B cell (primary cell): Measurements from ENCODE around the gene DNAJC24. TPM values are rescaled to one million over a fixed set of nuclear protein-coding genes. Genes with fewer than 3 reads are reported as not detected.

Experiments used
- ATAC-seq: fragments of 200-7000 bp; cut with Tn5 transposase; one replicate; pipeline ENCODE4 v1.10.0; 2021; ENCODE audit warnings: low read depth, mild to moderate bottlenecking, moderate number of reproducible peaks, moderate library complexity
- CTCF ChIA-PET: fragments of 350-600 bp; sonication (Branson Sonifier 250); formaldehyde crosslinking; loops from one replicate; lab custom pipeline; 2021; ENCODE audit warnings: antibody characterized with exemption, inconsistent platforms; lab: Charles Lee
- POLR2A ChIA-PET: fragments of 350-600 bp; sonication (Branson Sonifier 250); formaldehyde crosslinking; loops from one replicate; lab custom pipeline; 2021; ENCODE audit warnings: antibody characterized with exemption; lab: Charles Lee
- DNase-seq: peaks from one replicate; pipeline ENCODE4 v3.0.0; 2013
- H2AFZ ChIP-seq: 2 replicates; pipeline ENCODE4 v1.6.1; 2012; ENCODE audit warnings: mild to moderate bottlenecking, low read depth, low read length; ENCODE audit not compliant: insufficient read depth, poor library complexity, severe bottlenecking
- H3K27ac ChIP-seq, 2 donors: 1 replicate in 1 of 2; 2 replicates in 1 of 2; pipeline ENCODE4 v1.5.1; 2012 to 2013; ENCODE audit warnings: low read length in 2 of 2, mild to moderate bottlenecking in 2 of 2, moderate library complexity in 1 of 2
- H3K27me3 ChIP-seq, 4 experiments: fragments of 200-600 bp in 1 of 4; sonication (generic) in 1 of 4; replicated peaks in 1 of 4; 1 replicate in 2 of 4; 2 replicates in 2 of 4; pipeline versions ENCODE4 v1.6.1 to v1.7.0; 2013 to 2016; ENCODE audit warnings: low read length in 3 of 4, mild to moderate bottlenecking in 2 of 4, mixed read lengths in 1 of 4, moderate library complexity in 1 of 4; ENCODE audit not compliant: insufficient read depth in 4 of 4, control insufficient read depth in 3 of 4; ENCODE audit errors: control extremely low read depth in 1 of 4
- H3K36me3 ChIP-seq, 2 experiments: replicated peaks in 1 of 2; 1 replicate in 1 of 2; 2 replicates in 1 of 2; pipeline versions ENCODE4 v1.6.1 to v1.7.1; 2013; ENCODE audit warnings: low read length in 1 of 2; ENCODE audit not compliant: insufficient read depth in 2 of 2, control insufficient read depth in 1 of 2; ENCODE audit errors: control extremely low read depth in 1 of 2, extremely low read depth in 1 of 2
- H3K4me1 ChIP-seq, 2 donors: fragments of 200-600 bp in 1 of 2; sonication (generic) in 1 of 2; 1 replicate in 1 of 2; 2 replicates in 1 of 2; pipeline versions ENCODE4 v1.5.1 to v1.6.1; 2013 to 2017; ENCODE audit warnings: low read length in 2 of 2; ENCODE audit not compliant: control insufficient read depth in 2 of 2, insufficient read depth in 2 of 2
- H3K4me2 ChIP-seq: replicated peaks from 2 replicates; pipeline ENCODE3; 2012; ENCODE audit warnings: mild to moderate bottlenecking, low read depth, low read length; ENCODE audit not compliant: poor library complexity, severe bottlenecking
- H3K4me3 ChIP-seq, 5 experiments: fragments of 200-600 bp in 1 of 5; sonication (generic) in 1 of 5; 1 replicate in 3 of 5; 2 replicates in 2 of 5; pipeline versions ENCODE4 v1.5.1 to v1.7.0; 2011 to 2016; ENCODE audit warnings: low read length in 4 of 5, mild to moderate bottlenecking in 4 of 5, low read depth in 2 of 5, control low read depth in 1 of 5, moderate library complexity in 1 of 5; ENCODE audit not compliant: insufficient read depth in 1 of 5; ENCODE audit errors: control extremely low read depth in 1 of 5, extremely low read depth in 1 of 5
- H3K79me2 ChIP-seq: fragments of 200-600 bp; sonication (generic); one replicate; pipeline ENCODE4 v1.6.0; 2016; ENCODE audit warnings: low read length; ENCODE audit not compliant: control insufficient read depth, insufficient read depth
- H3K9ac ChIP-seq: fragments of 200-600 bp; sonication (generic); 2 replicates; pipeline ENCODE4 v1.6.1; 2017; ENCODE audit warnings: mild to moderate bottlenecking, low read length, moderate library complexity
- H3K9me3 ChIP-seq, 3 donors: one replicate each; pipeline versions ENCODE4 v1.6.1 to v1.7.1; 2013; ENCODE audit warnings: low read length in 2 of 3; ENCODE audit not compliant: control insufficient read depth in 2 of 3, insufficient read depth in 1 of 3; ENCODE audit errors: control extremely low read depth in 1 of 3
- H4K20me1 ChIP-seq: 2 replicates; pipeline ENCODE4 v1.6.0; 2012; ENCODE audit warnings: mild to moderate bottlenecking, low read length; ENCODE audit not compliant: insufficient read depth, control insufficient read depth, poor library complexity, severe bottlenecking
- H3K27ac Mint-ChIP-seq: one replicate; pipeline ENCODE4 v1.8.0; 2021; ENCODE audit warnings: mixed read lengths
- H3K27me3 Mint-ChIP-seq: one replicate; pipeline ENCODE4 v1.8.0; 2021; ENCODE audit warnings: mixed read lengths
- H3K4me1 Mint-ChIP-seq: one replicate; pipeline ENCODE4 v1.8.0; 2021; ENCODE audit warnings: mixed read lengths
- H3K4me3 Mint-ChIP-seq: one replicate; pipeline ENCODE4 v1.8.0; 2021; ENCODE audit warnings: mixed read lengths
- H3K9me3 Mint-ChIP-seq: one replicate; pipeline ENCODE4 v1.8.0; 2022; ENCODE audit warnings: mixed read lengths; ENCODE audit not compliant: insufficient read depth
- EZH2 ChIP-seq: IDR thresholded peaks from 2 replicates; pipeline ENCODE4 v1.6.1; 2012; ENCODE audit warnings: borderline replicate concordance, low read depth, mild to moderate bottlenecking, moderate library complexity, low read length; ENCODE audit not compliant: insufficient read depth, poor library complexity, severe bottlenecking
- WGBS: methylation state at CpG from one replicate; pipeline ENCODE4 v1.1.5; 2013; ENCODE audit warnings: missing lambda C conversion rate; ENCODE audit not compliant: insufficient coverage; 5-methylcytosine and 5-hydroxymethylcytosine counted together
- intact Hi-C: fragments of 100-400 bp; cut with micrococcal nuclease; formaldehyde crosslinking; loops from one replicate; pipeline ENCODE4 v1.10.0; 2022
- polyA plus RNA-seq: library from polyadenylated mRNA; depleted of rRNA; stranded (reverse); fragments of >200 nt; gene quantifications from 2 replicates; pipeline ENCODE4 v1.2.3, GENCODE V29; 2012
- total RNA-seq, 2 donors: library from RNA; stranded (reverse); fragments of 120-200 nt in 1 of 2; gene quantifications; 1 replicate in 1 of 2; 2 replicates in 1 of 2; pipeline versions ENCODE4 v1.2.3 to v1.2.4, GENCODE V29; 2013 to 2022
- TF ChIP-seq, protein P1 (sequence below): fragments of 200-600 bp; IDR thresholded peaks from one replicate; pipeline ENCODE4 v1.8.0; 2022; ENCODE audit warnings: antibody characterized with exemption, mild to moderate bottlenecking

Gene DNAJC24
- total and polyA plus RNA-seq, 2 donors (not counting 1 experiment from before 2014, with no cell fraction given), result 10.7 to 24.6 TPM

DNA sequence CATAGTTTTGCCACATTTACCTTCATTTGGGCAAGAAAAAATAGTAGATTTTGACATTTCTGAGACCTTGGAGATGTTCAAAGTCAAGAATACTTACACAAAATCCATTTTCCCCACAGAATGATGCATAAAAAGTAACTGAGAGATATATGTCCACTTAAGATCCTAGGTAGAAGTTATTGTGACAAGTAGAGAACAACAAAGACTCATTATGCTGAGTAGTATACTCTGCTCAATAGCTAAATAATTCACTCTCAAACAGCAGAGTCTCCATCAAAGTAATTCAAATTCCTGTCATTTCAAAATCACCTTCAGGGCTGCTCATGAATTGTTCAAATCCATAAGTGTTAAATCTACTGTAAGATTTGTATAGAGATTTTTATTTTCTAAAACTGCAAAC, 104.4 kb downstream of the DNAJC24 start:
- no peaks in the 10 kb centered on the region for H3K36me3 ChIP-seq
- no peaks in the 10 kb centered on the region for H3K9me3 ChIP-seq
- H3K27me3 Mint-ChIP-seq, result no peaks in the 10 kb centered on the region
- no peak overlapping the region for H3K4me2 ChIP-seq
- intact Hi-C loops, result no loop called here
- ATAC-seq, result no peak
- no peak overlapping the region for H3K27ac ChIP-seq
- no peaks in the 10 kb centered on the region for H3K4me1 Mint-ChIP-seq
- H3K27me3 ChIP-seq, result no peaks in the 10 kb centered on the region
- H4K20me1 ChIP-seq, result no peaks in the 10 kb centered on the region
- ChIA-PET POLR2A (no interaction called here), CTCF (no interaction called here)
- H3K4me3 Mint-ChIP-seq, result no peak overlapping the region
- H3K9me3 Mint-ChIP-seq, result no peaks in the 10 kb centered on the region
- peaks cover 3% of the 10 kb centered on the region for H3K79me2 ChIP-seq
- H3K4me3 ChIP-seq, result no peak overlapping the region
- TF ChIP-seq EZH2, result no peak
- TF ChIP-seq, protein P1, sequence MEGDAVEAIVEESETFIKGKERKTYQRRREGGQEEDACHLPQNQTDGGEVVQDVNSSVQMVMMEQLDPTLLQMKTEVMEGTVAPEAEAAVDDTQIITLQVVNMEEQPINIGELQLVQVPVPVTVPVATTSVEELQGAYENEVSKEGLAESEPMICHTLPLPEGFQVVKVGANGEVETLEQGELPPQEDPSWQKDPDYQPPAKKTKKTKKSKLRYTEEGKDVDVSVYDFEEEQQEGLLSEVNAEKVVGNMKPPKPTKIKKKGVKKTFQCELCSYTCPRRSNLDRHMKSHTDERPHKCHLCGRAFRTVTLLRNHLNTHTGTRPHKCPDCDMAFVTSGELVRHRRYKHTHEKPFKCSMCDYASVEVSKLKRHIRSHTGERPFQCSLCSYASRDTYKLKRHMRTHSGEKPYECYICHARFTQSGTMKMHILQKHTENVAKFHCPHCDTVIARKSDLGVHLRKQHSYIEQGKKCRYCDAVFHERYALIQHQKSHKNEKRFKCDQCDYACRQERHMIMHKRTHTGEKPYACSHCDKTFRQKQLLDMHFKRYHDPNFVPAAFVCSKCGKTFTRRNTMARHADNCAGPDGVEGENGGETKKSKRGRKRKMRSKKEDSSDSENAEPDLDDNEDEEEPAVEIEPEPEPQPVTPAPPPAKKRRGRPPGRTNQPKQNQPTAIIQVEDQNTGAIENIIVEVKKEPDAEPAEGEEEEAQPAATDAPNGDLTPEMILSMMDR, result no peak
- DNase-seq, result no peak
- no peaks in the 10 kb centered on the region for H3K4me1 ChIP-seq
- no peak overlapping the region for H2AFZ ChIP-seq
- H3K9ac ChIP-seq, result no peak overlapping the region
- no peak overlapping the region for H3K27ac Mint-ChIP-seq

DNA sequence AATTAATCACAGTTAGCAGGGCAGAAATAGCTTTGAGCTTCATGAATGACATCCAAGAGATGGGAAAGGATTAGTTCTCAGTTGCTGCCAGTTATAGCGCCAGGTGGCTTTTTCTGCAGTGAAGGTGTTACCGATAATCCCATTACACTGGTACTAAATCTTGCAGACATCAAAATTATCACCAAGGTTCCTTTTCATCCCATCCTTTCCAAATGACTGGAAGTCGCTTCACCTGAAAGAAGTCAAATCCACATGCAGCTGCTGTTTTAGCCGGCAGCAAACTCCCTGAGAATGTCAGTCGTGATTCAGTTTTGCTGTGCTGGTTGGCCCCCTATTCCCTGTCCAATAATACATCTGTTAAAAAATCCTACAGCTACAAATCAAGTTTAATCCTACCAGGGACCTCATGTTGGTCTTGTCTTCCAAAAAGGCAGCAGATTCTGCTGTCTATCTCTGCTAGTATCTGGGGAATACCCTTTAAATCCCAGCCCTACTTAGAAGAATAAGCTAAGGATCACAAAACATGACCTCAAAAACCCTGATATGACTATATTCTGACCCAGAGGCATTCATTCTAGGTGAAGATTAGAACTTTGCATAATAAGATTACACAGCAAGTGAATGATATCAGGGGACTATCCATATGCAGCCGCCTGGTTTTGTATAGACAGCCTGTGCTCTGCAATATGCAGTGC, 108.0 kb downstream of the DNAJC24 start:
- no peak overlapping the region for H3K9ac ChIP-seq
- no peaks in the 10 kb centered on the region for H3K4me1 Mint-ChIP-seq
- H3K36me3 ChIP-seq, result no peaks in the 10 kb centered on the region
- no peaks in the 10 kb centered on the region for H3K27me3 Mint-ChIP-seq
- no peaks in the 10 kb centered on the region for H3K9me3 ChIP-seq
- H3K4me3 Mint-ChIP-seq, result no peak overlapping the region
- intact Hi-C loops, result no loop called here
- no peaks in the 10 kb centered on the region for H3K27me3 ChIP-seq
- ATAC-seq (no peak), DNase-seq (no peak)
- H3K79me2 ChIP-seq, result peaks cover 3% of the 10 kb centered on the region
- 98% methylated on average over 4 of the region's 6 CpGs for WGBS
- no peaks in the 10 kb centered on the region for H4K20me1 ChIP-seq
- no peak overlapping the region for H3K4me2 ChIP-seq
- H3K4me3 ChIP-seq, result no peak overlapping the region
- ChIA-PET POLR2A (no interaction called here), CTCF (no interaction called here)
- H3K4me1 ChIP-seq, result no peaks in the 10 kb centered on the region
- H2AFZ ChIP-seq, result no peak overlapping the region
- TF ChIP-seq, protein P1, result no peak
- TF ChIP-seq EZH2, result no peak
- H3K27ac Mint-ChIP-seq, result no peak overlapping the region
- no peaks in the 10 kb centered on the region for H3K9me3 Mint-ChIP-seq
- no peak overlapping the region for H3K27ac ChIP-seq
